Caco-2 (cell line): ENCODE measurements around the gene SNAI3. TPM values are rescaled to one million over a fixed set of nuclear protein-coding genes. Genes with fewer than 3 reads are reported as not detected.

Source experiments
- BruUV-seq: library from RNA; stranded (reverse); fragments of 400-500 nt; replicated peaks from 2 replicates; lab custom pipeline; 2021; lab: Mats Ljungman, UMichigan
- CTCF ChIA-PET: fragments of 300-600 bp; sonication (Branson Sonifier 250); formaldehyde crosslinking; loops from one replicate; lab custom pipeline; 2022; ENCODE audit warnings: antibody characterized with exemption; lab: Charles Lee
- POLR2A ChIA-PET: fragments of 300-600 bp; sonication (Branson Sonifier 250); formaldehyde crosslinking; loops from one replicate; lab custom pipeline; 2022; ENCODE audit warnings: antibody characterized with exemption; lab: Charles Lee
- DNase-seq, 2 experiments: peaks; one replicate each; pipeline versions ENCODE4 v3.0.0 to v3.0.0-alpha.2; 2020 to 2022
- H3K27me3 ChIP-seq: replicated peaks from 2 replicates; pipeline ENCODE4 v1.6.0; 2011; ENCODE audit warnings: low read length; ENCODE audit not compliant: control insufficient read depth, insufficient read depth
- H3K36me3 ChIP-seq: 2 replicates; pipeline ENCODE4 v1.5.1; 2011; ENCODE audit warnings: low read length; ENCODE audit not compliant: control insufficient read depth, insufficient read depth
- H3K4me1 ChIP-seq: fragments of 250-450 bp; sonication (Bioruptor Pico); 2 replicates; pipeline ENCODE4 v1.5.1; 2020; ENCODE audit warnings: mild to moderate bottlenecking
- H3K4me3 ChIP-seq: 2 replicates; pipeline ENCODE4 v1.5.1; 2011; ENCODE audit warnings: low read depth, mild to moderate bottlenecking, control low read depth, low read length
- H3K9me3 ChIP-seq: fragments of 250-450 bp; sonication (Bioruptor Pico); 2 replicates; pipeline ENCODE4 v1.5.1; 2020; ENCODE audit warnings: mild to moderate bottlenecking, moderate library complexity
- H3K27ac Mint-ChIP-seq: one replicate; pipeline ENCODE4 v1.8.0; 2022; ENCODE audit warnings: mixed read lengths; ENCODE audit not compliant: unreplicated experiment
- H3K27me3 Mint-ChIP-seq: one replicate; pipeline ENCODE4 v1.8.0; 2022; ENCODE audit warnings: mixed read lengths; ENCODE audit not compliant: insufficient read depth, unreplicated experiment
- H3K36me3 Mint-ChIP-seq: one replicate; pipeline ENCODE4 v1.8.0; 2022; ENCODE audit warnings: mild to moderate bottlenecking, mixed read lengths; ENCODE audit not compliant: insufficient read depth, unreplicated experiment
- H3K4me1 Mint-ChIP-seq: one replicate; pipeline ENCODE4 v1.8.0; 2022; ENCODE audit warnings: low read depth, mixed read lengths; ENCODE audit not compliant: unreplicated experiment
- H3K4me3 Mint-ChIP-seq: one replicate; pipeline ENCODE4 v1.8.0; 2022; ENCODE audit warnings: mild to moderate bottlenecking, moderate library complexity, mixed read lengths; ENCODE audit not compliant: unreplicated experiment
- H3K9me3 Mint-ChIP-seq: one replicate; pipeline ENCODE4 v1.8.0; 2022; ENCODE audit warnings: mixed read lengths; ENCODE audit not compliant: unreplicated experiment
- CTCF ChIP-seq, 2 experiments: fragments of 200-600 bp in 1 of 2; IDR thresholded peaks; 1 replicate in 1 of 2; 2 replicates in 1 of 2; pipeline versions ENCODE4 v1.5.1 to v1.8.0; 2011 to 2022; ENCODE audit warnings: antibody characterized with exemption in 1 of 2, control low read depth in 1 of 2, inconsistent platforms in 1 of 2, low read depth in 1 of 2, low read length in 1 of 2, mild to moderate bottlenecking in 1 of 2, moderate library complexity in 1 of 2; ENCODE audit not compliant: insufficient read depth in 1 of 2, severe bottlenecking in 1 of 2, unreplicated experiment in 1 of 2
- intact Hi-C: fragments of 100-400 bp; cut with micrococcal nuclease; formaldehyde crosslinking; loops from one replicate; pipeline ENCODE4 v1.10.0; 2022; ENCODE audit not compliant: unreplicated experiment
- total RNA-seq: library from RNA; stranded (reverse); gene quantifications from 2 replicates; pipeline ENCODE4 v1.2.3, GENCODE V29; 2022

The SNAI3 gene
- total RNA-seq, 1 experiment from 2014 or later: 3.5 TPM

GRCh38 chr16:88640498-88641247, 45.6 kb downstream of the SNAI3 start:
- Histone ChIP-seq H3K4me3 (no peak overlapping the region), H3K36me3 (0 out of 2 replicates have a peak, but pooled peaks cover 1% of the 10 kb centered on the region), H3K9me3 (no peaks in the 10 kb centered on the region), H3K4me1 (peaks cover 12% of the 10 kb centered on the region; the same call in 1 of the 2 replicates), H3K27me3 (no peaks in the 10 kb centered on the region)
- Mint-ChIP-seq H3K4me3 (no peak overlapping the region), H3K27me3 (no peaks in the 10 kb centered on the region), H3K36me3 (peaks cover 63% of the 10 kb centered on the region), H3K4me1 (no peaks in the 10 kb centered on the region), H3K27ac (no peak overlapping the region), H3K9me3 (no peaks in the 10 kb centered on the region)
- intact Hi-C loops: no loop called here
- no peak for DNase-seq
- ChIA-PET POLR2A (no interaction called here), CTCF (interaction anchor here (0.7 kb wide), 1 partner anchor 9 kb away, joined by 3 read pairs; no protein-coding TSS in a partner anchor)
- no TSS peak for BruUV-seq
- no peak for TF ChIP-seq CTCF (IDR thresholded peaks at IDR 0.05; ENCODE audit: insufficient read depth in 1 of 2, low read depth in 1 of 2, low read length in 1 of 2, severe bottlenecking in 1 of 2, unreplicated experiment in 1 of 2)

- DNase-seq: no peak
- TF ChIP-seq CTCF (IDR thresholded peaks at IDR 0.05; ENCODE audit: insufficient read depth in 1 of 2, low read depth in 1 of 2, low read length in 1 of 2, severe bottlenecking in 1 of 2, unreplicated experiment in 1 of 2): no peak
- Mint-ChIP-seq H3K36me3 (peaks cover 69% of the 10 kb centered on the region), H3K9me3 (no peaks in the 10 kb centered on the region), H3K27me3 (no peaks in the 10 kb centered on the region), H3K4me3 (no peak overlapping the region), H3K27ac (peak overlapping the region; percentile 5), H3K4me1 (no peaks in the 10 kb centered on the region)
- POLR2A ChIA-PET: no interaction called here
- BruUV-seq: no TSS peak
- intact Hi-C loops: no loop called here
- peaks cover 12% of the 10 kb centered on the region; the same call in 1 of the 2 replicates for H3K4me1 ChIP-seq
- 0 out of 2 replicates have a peak, but pooled peaks cover 1% of the 10 kb centered on the region for H3K36me3 ChIP-seq
- no peak overlapping the region for H3K4me3 ChIP-seq
- no peaks in the 10 kb centered on the region for H3K27me3 ChIP-seq
- CTCF ChIA-PET: interaction anchor here (0.7 kb wide), 1 partner anchor 8 kb away, joined by 3 read pairs; no protein-coding TSS in a partner anchor
- H3K9me3 ChIP-seq: no peaks in the 10 kb centered on the region
Observed at GRCh38 chr16:88640039-88640495, 46.2 kb downstream of the SNAI3 start.

GRCh38 chr16:88639231-88640038, 46.9 kb downstream of the SNAI3 start:
- Histone ChIP-seq H3K9me3 (no peaks in the 10 kb centered on the region), H3K4me3 (no peak overlapping the region), H3K36me3 (no peaks in the 10 kb centered on the region), H3K27me3 (no peaks in the 10 kb centered on the region), H3K4me1 (peaks cover 12% of the 10 kb centered on the region; the same call in 1 of the 2 replicates)
- peak overlapping the region; percentile 5 for H3K27ac Mint-ChIP-seq
- CTCF ChIA-PET: interaction anchor here (0.6 to 1.2 kb wide), 2 partner anchors 46 to 98 kb away, joined by 3 to 5 read pairs; no protein-coding TSS in a partner anchor
- no peaks in the 10 kb centered on the region for H3K9me3 Mint-ChIP-seq
- H3K4me1 Mint-ChIP-seq: no peaks in the 10 kb centered on the region
- POLR2A ChIA-PET: interaction anchor here (0.6 kb wide), 1 partner anchor 41 kb away, joined by 3 read pairs; no protein-coding TSS in a partner anchor
- intact Hi-C loops: no loop called here
- H3K4me3 Mint-ChIP-seq: no peak overlapping the region
- BruUV-seq: no TSS peak
- DNase-seq: peak; percentile 64 to 75
- TF ChIP-seq CTCF (IDR thresholded peaks at IDR 0.05; ENCODE audit: insufficient read depth in 1 of 2, low read depth in 1 of 2, low read length in 1 of 2, severe bottlenecking in 1 of 2, unreplicated experiment in 1 of 2): no peak
- peaks cover 69% of the 10 kb centered on the region for H3K36me3 Mint-ChIP-seq
- no peaks in the 10 kb centered on the region for H3K27me3 Mint-ChIP-seq
